HG03520 (cell line): ENCODE results near the gene PRKD1.
"Not testable (repeated sequence)": the region's sequence is repeated elsewhere in the genome, so short reads cannot be mapped to it uniquely, and the experiment has no call there.

Experiments
- ATAC-seq: cut with Tn5 transposase; IDR thresholded peaks from one replicate; pipeline ENCODE4 v1.9.1; 2021; ENCODE audit warnings: mild to moderate bottlenecking, moderate library complexity; ENCODE audit not compliant: unreplicated experiment

PRKD1 gene

DNA sequence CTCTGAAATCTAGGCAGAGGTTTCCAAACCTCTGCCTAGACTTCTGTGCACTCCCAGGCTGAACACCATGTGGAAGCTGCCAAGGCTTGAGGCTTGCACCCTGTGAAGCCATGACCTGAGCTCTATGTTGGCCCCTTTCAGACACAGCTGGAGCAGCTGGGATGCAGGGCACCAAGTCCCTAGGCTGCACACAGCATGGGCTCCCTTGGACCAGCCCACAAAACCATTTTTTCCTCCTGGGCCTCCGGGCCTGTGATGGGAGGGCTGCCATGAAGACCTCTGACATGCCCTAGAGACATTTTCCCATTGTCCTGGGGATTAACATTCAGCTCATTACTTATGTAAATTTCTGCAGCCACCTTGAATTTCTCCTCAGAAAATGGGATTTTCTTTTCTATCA lies 88.0 kb downstream of the PRKD1 start:
- not testable (repeated sequence) for ATAC-seq

DNA sequence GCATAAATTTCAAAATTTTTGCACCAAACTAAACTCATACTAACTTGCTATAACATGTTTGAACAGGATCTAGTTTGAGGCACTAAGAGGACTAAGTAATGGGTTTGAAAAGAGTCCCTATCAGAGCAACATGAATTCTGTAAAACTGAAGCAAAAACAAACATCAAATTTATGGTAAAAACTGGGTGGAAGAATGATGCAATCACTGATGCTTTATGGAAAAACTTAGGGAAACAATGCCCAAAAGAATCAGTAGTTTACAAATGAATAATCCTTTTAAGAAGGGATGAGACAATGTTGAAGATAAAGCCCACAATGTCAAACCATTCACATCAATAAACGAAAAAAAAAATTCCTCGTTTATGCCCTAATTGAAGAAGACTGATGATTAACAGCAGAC lies 88.9 kb downstream of the PRKD1 start:
- ATAC-seq: no peak

- no peak for ATAC-seq
These were observed 91.3 kb downstream of the PRKD1 start for GRCh38 chr14:29836395-29836794.

GRCh38 chr14:29832042-29832441 lies 95.6 kb downstream of the PRKD1 start:
- ATAC-seq: no peak

GRCh38 chr14:29829851-29830250 lies 97.8 kb downstream of the PRKD1 start:
- ATAC-seq: no peak

- no peak for ATAC-seq
These were observed 103.8 kb downstream of the PRKD1 start for GRCh38 chr14:29823816-29824215.

DNA sequence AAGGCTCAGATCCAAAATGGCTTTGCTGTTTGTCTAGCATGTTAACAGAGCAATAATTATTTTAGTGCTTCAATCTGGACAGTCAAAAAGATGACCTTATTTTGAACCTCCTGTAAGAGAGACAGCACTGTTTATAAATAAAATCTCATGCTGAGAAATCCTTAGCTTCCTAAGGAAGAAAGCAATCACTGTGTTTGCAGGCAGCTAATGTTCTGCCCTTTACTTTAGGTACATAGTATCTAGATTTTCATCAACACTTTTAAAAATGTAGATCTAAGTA lies 105.3 kb downstream of the PRKD1 start:
- no peak for ATAC-seq

DNA sequence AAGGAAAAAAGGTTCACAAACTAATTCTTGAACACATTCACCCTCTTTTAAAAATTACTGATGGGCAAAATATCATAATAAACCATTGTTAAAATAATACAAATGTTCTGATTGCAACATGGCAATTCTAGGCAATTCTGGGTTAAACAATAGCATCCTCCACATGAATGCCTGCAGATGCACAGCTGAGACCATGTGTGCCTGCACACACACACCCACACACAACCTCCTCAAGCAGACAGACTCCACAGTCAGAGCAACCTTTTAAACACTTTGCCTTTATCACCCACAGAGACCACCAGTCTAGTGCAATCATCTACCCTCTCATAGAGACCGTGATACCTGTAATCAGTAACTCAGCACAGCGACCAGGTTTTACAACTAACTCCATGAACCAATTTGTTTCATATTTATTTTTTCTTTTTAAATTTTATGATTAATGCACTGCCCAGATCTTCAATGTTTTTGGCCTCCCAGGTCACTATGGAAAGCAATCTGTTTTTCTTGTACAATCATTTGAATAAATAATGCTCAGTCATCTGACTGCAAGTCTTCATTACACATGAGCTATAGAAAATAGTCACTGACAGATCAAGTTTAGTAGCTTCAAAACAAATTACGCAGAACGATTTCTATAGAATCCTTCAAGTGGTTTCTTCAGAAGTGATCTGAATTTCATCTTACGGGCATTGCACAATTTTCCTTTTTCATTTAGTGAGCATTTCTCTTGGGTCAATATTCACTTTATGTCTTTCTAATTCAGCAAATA lies 105.8 kb downstream of the PRKD1 start:
- ATAC-seq: no peak

DNA sequence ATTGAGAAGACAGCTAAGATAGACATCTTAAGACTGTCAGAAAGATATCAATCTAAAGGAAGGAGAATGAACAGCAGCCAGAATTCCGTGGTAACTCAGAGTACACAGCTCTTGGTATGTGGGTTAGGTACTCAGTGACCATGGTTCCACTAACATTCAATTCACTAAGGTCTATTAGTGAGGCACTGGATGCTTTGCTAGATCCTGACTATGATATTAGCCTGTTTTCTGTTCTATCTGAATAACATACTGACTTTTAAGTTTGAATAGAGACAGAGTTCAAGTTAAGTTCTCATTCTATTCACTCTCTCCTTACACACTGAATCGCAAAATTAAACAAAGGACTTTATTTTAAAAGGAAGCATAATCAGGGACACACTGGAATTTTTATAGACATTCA lies 106.4 kb downstream of the PRKD1 start:
- no peak for ATAC-seq

DNA sequence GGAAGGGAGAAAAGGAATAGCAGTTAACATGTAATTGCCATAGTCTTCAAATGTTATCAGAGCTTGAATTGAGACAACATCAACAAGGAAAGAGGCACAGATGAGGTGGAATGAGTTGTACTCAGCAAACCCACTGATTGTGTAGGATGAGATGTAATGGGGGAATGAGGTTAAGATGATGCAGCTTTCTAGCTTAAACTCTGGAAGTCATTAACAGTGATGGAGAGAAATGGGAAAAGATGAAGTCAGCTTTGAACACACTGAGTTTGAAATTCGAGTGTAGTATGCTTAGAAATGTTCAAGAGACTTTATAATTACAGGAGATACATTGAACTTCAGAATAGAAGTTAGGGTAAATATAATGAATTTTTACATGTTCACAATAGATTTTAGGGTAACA lies 106.9 kb downstream of the PRKD1 start:
- ATAC-seq: no peak

- ATAC-seq: no peak
These were observed 109.8 kb downstream of the PRKD1 start for GRCh38 chr14:29817767-29818405.

GRCh38 chr14:29815016-29815674 lies 112.5 kb downstream of the PRKD1 start:
- no peak for ATAC-seq

DNA sequence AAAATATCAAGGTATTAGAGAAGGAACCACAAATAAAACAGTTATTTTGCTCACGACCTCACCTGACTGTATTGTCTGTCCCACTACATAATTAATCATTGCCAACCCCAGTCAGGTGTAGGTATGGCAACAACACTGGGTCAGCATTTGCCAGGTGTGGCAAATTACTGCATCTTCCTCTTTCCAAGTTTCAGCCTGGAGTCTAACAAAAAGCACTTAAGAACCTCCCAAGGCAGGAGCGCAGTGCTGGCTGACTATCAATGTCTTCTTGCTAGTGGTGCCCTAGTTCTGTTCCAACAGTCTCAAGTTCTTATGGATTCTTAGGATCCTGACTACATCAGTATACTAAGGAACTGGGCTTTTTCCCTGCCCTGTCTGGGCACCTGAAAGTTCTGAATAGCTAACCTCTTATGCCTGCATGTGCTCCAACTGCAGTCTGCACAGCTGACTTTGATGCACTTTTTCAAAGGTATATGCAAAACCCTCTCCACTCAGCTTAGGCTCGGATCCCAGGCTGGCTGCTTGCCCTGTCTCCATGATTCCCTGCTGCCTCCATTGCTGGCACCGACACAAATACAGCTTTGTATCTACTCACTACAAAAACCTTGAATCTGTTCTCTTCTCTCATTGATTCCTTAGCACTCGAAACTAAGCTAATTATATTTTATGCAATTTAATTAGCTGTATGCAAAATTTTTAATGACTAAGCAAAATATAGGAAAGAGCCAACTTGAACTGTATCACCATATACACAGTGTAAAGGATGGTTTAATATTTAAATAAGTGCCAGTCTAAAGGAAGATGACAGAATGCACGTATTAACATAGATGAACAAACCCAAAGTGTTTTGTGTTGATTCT lies 113.3 kb downstream of the PRKD1 start:
- ATAC-seq: no peak

GRCh38 chr14:29810682-29811081 lies 117.0 kb downstream of the PRKD1 start:
- ATAC-seq: no peak

GRCh38 chr14:29810064-29810463 lies 117.6 kb downstream of the PRKD1 start:
- no peak for ATAC-seq

DNA sequence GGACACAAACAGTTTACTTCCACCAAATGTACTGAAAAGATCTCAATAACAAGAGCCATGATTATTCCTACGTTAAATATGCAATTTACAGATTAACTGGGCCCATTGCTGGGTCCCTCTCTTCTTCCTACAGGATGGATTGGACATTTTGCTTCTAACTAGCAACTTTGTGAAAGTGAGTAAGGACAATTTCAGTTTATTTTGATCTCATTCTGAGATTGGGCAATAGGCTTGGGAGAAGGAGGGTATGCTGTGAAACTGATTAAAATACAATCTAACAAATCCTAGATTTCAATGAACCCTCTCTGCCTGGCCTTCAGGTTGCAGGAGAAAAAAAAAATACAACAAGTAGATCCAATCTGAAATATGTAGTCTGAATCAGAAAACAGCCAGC lies 121.5 kb downstream of the PRKD1 start:
- ATAC-seq: no peak

GRCh38 chr14:29805415-29806123 lies 122.1 kb downstream of the PRKD1 start:
- ATAC-seq: no peak

GRCh38 chr14:29804481-29805266 lies 123.0 kb downstream of the PRKD1 start:
- no peak for ATAC-seq

- ATAC-seq: no peak
These were observed 124.6 kb downstream of the PRKD1 start for GRCh38 chr14:29803045-29803444.

DNA sequence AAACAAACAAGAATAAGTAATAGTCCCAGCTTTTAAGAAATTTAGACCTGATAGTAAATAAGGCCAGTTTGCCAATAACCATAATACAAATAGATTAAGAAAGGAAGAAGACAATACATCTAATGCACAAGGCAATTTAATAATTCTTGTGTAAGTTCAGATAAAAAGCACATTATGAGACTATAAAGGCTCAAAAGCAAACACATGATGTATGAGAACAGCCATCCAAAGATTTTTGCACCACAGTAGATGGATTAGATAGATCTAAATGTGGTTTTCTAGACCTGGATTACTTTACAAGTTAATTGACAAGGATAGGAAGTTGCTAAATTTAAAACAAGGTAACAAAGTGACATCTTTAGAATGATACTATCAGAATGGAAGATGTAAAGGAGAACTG lies 125.4 kb downstream of the PRKD1 start:
- no peak for ATAC-seq
